ENCODE measurements around the gene NNT.

Gene NNT

GRCh38 chr5:43648499-43649124 is 45.6 kb downstream of the NNT start:
- no peaks in the 10 kb centered on the region for H4K20me1 ChIP-seq (ENCODE audit: low read depth, low read length)
- H3K9ac ChIP-seq (ENCODE audit: low read length), result no peak overlapping the region
- TF ChIP-seq EZH2phosphoT487 (conservative IDR thresholded peaks at IDR 0.05; ENCODE audit: low read length), result no peak
- TF ChIP-seq CTCF (IDR thresholded peaks at IDR 0.05; ENCODE audit: insufficient read depth, low read length, poor library complexity, severe bottlenecking), result no peak
- no peaks in the 10 kb centered on the region for H3K79me2 ChIP-seq (ENCODE audit: insufficient read depth, low read length)
- no peaks in the 10 kb centered on the region for H3K9me2 ChIP-seq (replicated peaks; ENCODE audit: insufficient read depth, low read length)
- H3K9me3 ChIP-seq (ENCODE audit: insufficient read depth, low read length), result no peaks in the 10 kb centered on the region
- H3K4me3 ChIP-seq (ENCODE audit: insufficient read depth, low read length, poor library complexity, severe bottlenecking), result no peak overlapping the region
- H2AFZ ChIP-seq (ENCODE audit: low read depth, low read length, severe bottlenecking), result no peak overlapping the region
- no peak overlapping the region for H3K4me2 ChIP-seq (ENCODE audit: low read depth, low read length, poor library complexity, severe bottlenecking)
- H3F3A ChIP-seq (ENCODE audit: insufficient read depth), result no peaks in the 10 kb centered on the region
- H3K27ac ChIP-seq (ENCODE audit: low read depth, low read length), result no peak overlapping the region
- no peaks in the 10 kb centered on the region for H3K27me3 ChIP-seq (ENCODE audit: low read length)
- H3K36me3 ChIP-seq (ENCODE audit: low read length), result peaks cover 66% of the 10 kb centered on the region

GRCh38 chr5:43649256-43649655 is 46.3 kb downstream of the NNT start:
- Histone ChIP-seq H3K4me3 (ENCODE audit: insufficient read depth, low read length, poor library complexity, severe bottlenecking) (no peak overlapping the region), H3K27ac (ENCODE audit: low read depth, low read length) (no peak overlapping the region), H3F3A (ENCODE audit: insufficient read depth) (no peaks in the 10 kb centered on the region), H4K20me1 (ENCODE audit: low read depth, low read length) (no peaks in the 10 kb centered on the region), H3K9me3 (ENCODE audit: insufficient read depth, low read length) (no peaks in the 10 kb centered on the region), H3K79me2 (ENCODE audit: insufficient read depth, low read length) (no peaks in the 10 kb centered on the region), H2AFZ (ENCODE audit: low read depth, low read length, severe bottlenecking) (no peak overlapping the region), H3K9me2 (replicated peaks; ENCODE audit: insufficient read depth, low read length) (no peaks in the 10 kb centered on the region), H3K9ac (ENCODE audit: low read length) (no peak overlapping the region), H3K4me2 (ENCODE audit: low read depth, low read length, poor library complexity, severe bottlenecking) (no peak overlapping the region), H3K27me3 (ENCODE audit: low read length) (no peaks in the 10 kb centered on the region), H3K36me3 (ENCODE audit: low read length) (peaks cover 61% of the 10 kb centered on the region)
- TF ChIP-seq CTCF (IDR thresholded peaks at IDR 0.05; ENCODE audit: insufficient read depth, low read length, poor library complexity, severe bottlenecking), result no peak
- TF ChIP-seq EZH2phosphoT487 (conservative IDR thresholded peaks at IDR 0.05; ENCODE audit: low read length), result no peak

- TF ChIP-seq CTCF (IDR thresholded peaks at IDR 0.05; ENCODE audit: insufficient read depth, low read length, poor library complexity, severe bottlenecking), result no peak
- no peak for TF ChIP-seq EZH2phosphoT487 (conservative IDR thresholded peaks at IDR 0.05; ENCODE audit: low read length)
- H3K27me3 ChIP-seq (ENCODE audit: low read length), result no peaks in the 10 kb centered on the region
- peaks cover 56% of the 10 kb centered on the region for H3K36me3 ChIP-seq (ENCODE audit: low read length)
- H3K4me2 ChIP-seq (ENCODE audit: low read depth, low read length, poor library complexity, severe bottlenecking), result no peak overlapping the region
- H3K9ac ChIP-seq (ENCODE audit: low read length), result no peak overlapping the region
- H3K9me2 ChIP-seq (replicated peaks; ENCODE audit: insufficient read depth, low read length), result no peaks in the 10 kb centered on the region
- H2AFZ ChIP-seq (ENCODE audit: low read depth, low read length, severe bottlenecking), result no peak overlapping the region
- H3K9me3 ChIP-seq (ENCODE audit: insufficient read depth, low read length), result no peaks in the 10 kb centered on the region
- no peaks in the 10 kb centered on the region for H3K79me2 ChIP-seq (ENCODE audit: insufficient read depth, low read length)
- no peak overlapping the region for H3K27ac ChIP-seq (ENCODE audit: low read depth, low read length)
- no peaks in the 10 kb centered on the region for H3F3A ChIP-seq (ENCODE audit: insufficient read depth)
- no peaks in the 10 kb centered on the region for H4K20me1 ChIP-seq (ENCODE audit: low read depth, low read length)
- no peak overlapping the region for H3K4me3 ChIP-seq (ENCODE audit: insufficient read depth, low read length, poor library complexity, severe bottlenecking)
Observed at GRCh38 chr5:43652537-43653302, 49.7 kb downstream of the NNT start.

All from SU-DHL-6 (cell line).